IMR-90 (cell line): ENCODE measurements around the gene NELFE. TPM values are rescaled to one million over a fixed set of nuclear protein-coding genes. Genes with fewer than 3 reads are reported as not detected.

Source experiments
- ATAC-seq: fragments of 200-7000 bp; cut with Tn5 transposase; 2 replicates; pipeline ENCODE4 v1.9.1; 2020; ENCODE audit warnings: low read depth, mild to moderate bottlenecking, moderate library complexity
- BruUV-seq: library from RNA; stranded (reverse); fragments of 400-500 nt; replicated peaks from 2 replicates; lab custom pipeline; 2021; lab: Mats Ljungman, UMichigan
- CTCF ChIA-PET: fragments of 300-600 bp; formaldehyde crosslinking; extraction: SDS; loops from one replicate; lab custom pipeline; 2021; ENCODE audit warnings: antibody characterized with exemption; lab: Yijun Ruan, JAX
- POLR2A ChIA-PET: fragments of 300-600 bp; sonication (Branson Sonifier 250); formaldehyde crosslinking; loops from one replicate; lab custom pipeline; 2022; ENCODE audit warnings: antibody characterized with exemption; ENCODE audit not compliant: unreplicated experiment; lab: Charles Lee
- DNase-seq: peaks from one replicate; pipeline ENCODE4 v3.0.0; 2013
- H2AFZ ChIP-seq: replicated peaks from 2 replicates; pipeline ENCODE3; 2013; ENCODE audit warnings: low read length, mild to moderate bottlenecking; ENCODE audit not compliant: poor library complexity
- H2AK5ac ChIP-seq: 2 replicates; pipeline ENCODE4 v1.6.1; 2013; ENCODE audit warnings: low read depth, low read length, inconsistent platforms
- H2AK9ac ChIP-seq: replicated peaks from 2 replicates; pipeline ENCODE3; 2013; ENCODE audit warnings: mild to moderate bottlenecking, low read depth, low read length, moderate library complexity; ENCODE audit not compliant: poor library complexity
- H2BK120ac ChIP-seq: 2 replicates; pipeline ENCODE4 v1.6.1; 2013; ENCODE audit warnings: low read depth, low read length, inconsistent platforms
- H2BK15ac ChIP-seq: 3 replicates; pipeline ENCODE4 v1.6.1; 2013; ENCODE audit warnings: low read depth, low read length, inconsistent platforms
- H2BK20ac ChIP-seq: 2 replicates; pipeline ENCODE4 v1.6.1; 2013; ENCODE audit warnings: low read depth, mild to moderate bottlenecking, inconsistent platforms, low read length, moderate library complexity
- H2BK5ac ChIP-seq: 2 replicates; pipeline ENCODE4 v1.6.1; 2013; ENCODE audit warnings: mild to moderate bottlenecking, low read depth, low read length, inconsistent platforms; ENCODE audit not compliant: poor library complexity, severe bottlenecking
- H3K14ac ChIP-seq: replicated peaks from 2 replicates; pipeline ENCODE4 v1.6.1; 2013; ENCODE audit warnings: low read depth, low read length, inconsistent platforms
- H3K18ac ChIP-seq: 2 replicates; pipeline ENCODE4 v1.6.1; 2013; ENCODE audit warnings: low read depth, low read length, control low read depth
- H3K23ac ChIP-seq: 2 replicates; pipeline ENCODE4 v1.6.1; 2013; ENCODE audit warnings: low read depth, low read length, inconsistent platforms
- H3K27ac ChIP-seq: 2 replicates; pipeline ENCODE4 v1.5.1; 2013; ENCODE audit warnings: mild to moderate bottlenecking, control low read depth, low read length; ENCODE audit not compliant: insufficient read depth
- H3K27me3 ChIP-seq: 2 replicates; pipeline ENCODE4 v1.6.1; 2013; ENCODE audit warnings: low read length; ENCODE audit not compliant: control insufficient read depth, insufficient read depth
- H3K36me3 ChIP-seq: 2 replicates; pipeline ENCODE4 v1.6.1; 2013; ENCODE audit warnings: low read length, mixed read lengths; ENCODE audit not compliant: control insufficient read depth, insufficient read depth
- H3K4ac ChIP-seq: 2 replicates; pipeline ENCODE4 v1.6.1; 2013; ENCODE audit warnings: low read depth, low read length, inconsistent platforms
- H3K4me1 ChIP-seq: 2 replicates; pipeline ENCODE4 v1.6.1; 2013; ENCODE audit warnings: low read length, mixed read lengths; ENCODE audit not compliant: control insufficient read depth, insufficient read depth
- H3K4me2 ChIP-seq: 2 replicates; pipeline ENCODE4 v1.6.1; 2013; ENCODE audit warnings: low read depth, mild to moderate bottlenecking, control low read depth, low read length, moderate library complexity
- H3K4me3 ChIP-seq: 2 replicates; pipeline ENCODE4 v1.5.1; 2013; ENCODE audit warnings: low read depth, mild to moderate bottlenecking, control low read depth, low read length, moderate library complexity; ENCODE audit not compliant: insufficient read depth
- H3K56ac ChIP-seq: 2 replicates; pipeline ENCODE4 v1.6.1; 2013; ENCODE audit warnings: low read length, inconsistent platforms; ENCODE audit not compliant: insufficient read depth; ENCODE audit errors: extremely low read depth
- H3K79me1 ChIP-seq, 2 experiments: 2 replicates each; pipeline ENCODE4 v1.6.1; 2013; ENCODE audit warnings: low read length in 2 of 2, inconsistent platforms in 1 of 2, low read depth in 1 of 2
- H3K9ac ChIP-seq: 2 replicates; pipeline ENCODE4 v1.6.1; 2013; ENCODE audit warnings: low read depth, low read length, control low read depth
- H3K9me1 ChIP-seq: 2 replicates; pipeline ENCODE4 v1.6.1; 2013; ENCODE audit warnings: low read length, inconsistent platforms; ENCODE audit not compliant: insufficient read depth
- H3K9me3 ChIP-seq: 2 replicates; pipeline ENCODE4 v1.6.1; 2013; ENCODE audit warnings: low read length; ENCODE audit not compliant: control insufficient read depth, insufficient read depth
- H4K20me1 ChIP-seq: 2 replicates; pipeline ENCODE4 v1.6.1; 2013; ENCODE audit warnings: low read length, inconsistent platforms; ENCODE audit not compliant: insufficient read depth
- H4K5ac ChIP-seq: 2 replicates; pipeline ENCODE4 v1.6.1; 2013; ENCODE audit warnings: mild to moderate bottlenecking, low read depth, low read length, control low read depth
- H4K8ac ChIP-seq, 2 experiments: 2 replicates each; pipeline ENCODE4 v1.6.1; 2013; ENCODE audit warnings: low read depth in 2 of 2, low read length in 2 of 2, control low read depth in 1 of 2, inconsistent platforms in 1 of 2
- H4K91ac ChIP-seq: 2 replicates; pipeline ENCODE4 v1.6.1; 2013; ENCODE audit warnings: low read depth, low read length, inconsistent platforms; ENCODE audit not compliant: insufficient read depth
- BHLHE40 ChIP-seq: fragments of 150-350 bp; IDR thresholded peaks from 2 replicates; pipeline ENCODE4 v1.6.1; 2016; ENCODE audit warnings: mild to moderate bottlenecking, low read depth, low read length
- POLR2A ChIP-seq: IDR thresholded peaks from 2 replicates; pipeline ENCODE4 v1.6.1; 2012; ENCODE audit warnings: mild to moderate bottlenecking, low read depth, low read length
- SMC3 ChIP-seq: fragments of 150-350 bp; IDR thresholded peaks from 2 replicates; pipeline ENCODE4 v1.6.1; 2016; ENCODE audit warnings: low read depth, mild to moderate bottlenecking, antibody characterized with exemption, low read length, moderate library complexity
- USF2 ChIP-seq: fragments of 150-350 bp; IDR thresholded peaks from 2 replicates; pipeline ENCODE4 v1.6.1; 2017; ENCODE audit warnings: mild to moderate bottlenecking, antibody characterized with exemption, low read length, low read depth
- WGBS, 2 experiments: methylation state at CpG; one replicate each; pipeline versions ENCODE4 v1.1.5 to v1.1.7; 2013; ENCODE audit warnings: missing lambda C conversion rate in 2 of 2; ENCODE audit not compliant: insufficient read length in 1 of 2; ENCODE audit errors: extremely low coverage in 2 of 2; 5-methylcytosine and 5-hydroxymethylcytosine counted together
- dilution Hi-C: fragments of 300-500 bp; cut with HindIII; formaldehyde crosslinking; loops from one replicate; pipeline ENCODE4 v1.14.3; 2018; ENCODE audit warnings: low sequenced_read_pairs; ENCODE audit not compliant: unreplicated experiment
- in situ Hi-C: fragments of 300-500 bp; cut with MboI; formaldehyde crosslinking; loops from 3 replicates; pipeline ENCODE4 v1.14.3; 2019; ENCODE audit warnings: low sequenced_read_pairs, inconsistent platforms, mixed read lengths
- intact Hi-C: fragments of 100-400 bp; cut with micrococcal nuclease; formaldehyde crosslinking; loops from 2 replicates; pipeline ENCODE4 v1.10.0; 2022
- polyA plus RNA-seq, 3 experiments: library from polyadenylated mRNA; depleted of rRNA; stranded (reverse); fragments of >200 nt; gene quantifications; 2 replicates each; pipeline ENCODE4 v1.2.3, GENCODE V29; 2012; ENCODE audit warnings: low replicate concordance in 1 of 3
- total RNA-seq: library from RNA; depleted of rRNA; stranded (reverse); fragments of >200 nt; gene quantifications from 2 replicates; pipeline ENCODE4 v1.2.3, GENCODE V29; 2012

NELFE gene
- total and polyA plus RNA-seq, 2 of the 4 experiments (the other 2 are of a cell fraction), result 63.6 to 76.0 TPM

- in situ Hi-C loops, result no loop called here
- H3K27ac ChIP-seq, result no peak overlapping the region
- no TSS peak for BruUV-seq
- no peak overlapping the region for H3K4me2 ChIP-seq
- DNase-seq, result no peak
- H2BK120ac ChIP-seq, result no peak overlapping the region
- H3K9me3 ChIP-seq, result no peaks in the 10 kb centered on the region
- H3K27me3 ChIP-seq, result no peaks in the 10 kb centered on the region
- H3K9ac ChIP-seq, result no peak overlapping the region
- TF ChIP-seq POLR2A (no peak), BHLHE40 (no peak), USF2 (no peak), SMC3 (no peak)
- no peak overlapping the region for H3K4me3 ChIP-seq
- H3K79me1 ChIP-seq, result peaks cover 0 to 13% of the 10 kb centered on the region in 2 experiments; a peak in 2 of 4 replicates
- no peaks in the 10 kb centered on the region for H4K20me1 ChIP-seq
- H2AK9ac ChIP-seq, result no peak overlapping the region
- H2AFZ ChIP-seq, result no peak overlapping the region
- no peak overlapping the region for H4K8ac ChIP-seq
- H2BK5ac ChIP-seq, result no peak overlapping the region
- ChIA-PET POLR2A (no interaction called here), CTCF (interaction anchor here (2.1 kb wide), 1 partner anchor 47 kb away, joined by 10 read pairs; no protein-coding TSS in a partner anchor)
- WGBS, 2 experiments, result no CpG with 5 or more reads among the region's 1 CpG
- peaks cover 9% of the 10 kb centered on the region; the same call in 1 of the 2 replicates for H3K9me1 ChIP-seq
- no peak overlapping the region for H2AK5ac ChIP-seq
- H3K56ac ChIP-seq, result no peak overlapping the region
- no peak overlapping the region for H3K4ac ChIP-seq
- intact Hi-C loops, result no loop called here
- no peaks in the 10 kb centered on the region for H3K36me3 ChIP-seq
- H3K4me1 ChIP-seq, result peaks cover 9% of the 10 kb centered on the region
- H3K14ac ChIP-seq, result no peak overlapping the region
- no peak overlapping the region for H2BK20ac ChIP-seq
- ATAC-seq, result no peak
- dilution Hi-C loops, result no loop called here
- H3K23ac ChIP-seq, result no peak overlapping the region
- H3K18ac ChIP-seq, result no peak overlapping the region
- no peak overlapping the region for H2BK15ac ChIP-seq
- no peak overlapping the region for H4K5ac ChIP-seq
- H4K91ac ChIP-seq, result no peak overlapping the region
Observed at GRCh38 chr6:31905041-31905440, 53.7 kb downstream of the NELFE start.
